ENCODE measurements around the gene PRKAG1. TPM values are rescaled to one million over a fixed set of nuclear protein-coding genes. Genes with fewer than 3 reads are reported as not detected.
A peak's percentile ranks its signal among the peaks of the same experiment; 100 is the strongest.

Gene PRKAG1
- total RNA-seq, 2 experiments from 2014 or later: 65.9 to 70.2 TPM

- H3K4me3 Mint-ChIP-seq: no peak overlapping the region
- no peak overlapping the region for H3K27ac Mint-ChIP-seq
- H3K4me1 Mint-ChIP-seq: no peaks in the 10 kb centered on the region
- H3K27me3 Mint-ChIP-seq: no peaks in the 10 kb centered on the region
- no peak for DNase-seq
- ChIA-PET CTCF (interaction anchor here (1.0 to 1.9 kb wide), 2 partner anchors 7 to 8 kb away, joined by 3 to 7 read pairs; no protein-coding TSS in a partner anchor), POLR2A (no interaction called here)
- no peaks in the 10 kb centered on the region for H3K9me3 Mint-ChIP-seq
- peaks cover 69% of the 10 kb centered on the region for H3K36me3 Mint-ChIP-seq (ENCODE audit: low read depth)
These were observed 17.5 kb upstream of the PRKAG1 start for GRCh38 chr12:49036029-49036428.

GRCh38 chr12:49034286-49034622, 15.7 kb upstream of the PRKAG1 start:
- POLR2A ChIA-PET: interaction anchor here (1.1 to 1.7 kb wide), 2 partner anchors 14 to 26 kb away, joined by 3 to 5 read pairs; no protein-coding TSS in a partner anchor
- no peak for DNase-seq
- no peak overlapping the region for H3K4me3 Mint-ChIP-seq
- H3K27me3 Mint-ChIP-seq: no peaks in the 10 kb centered on the region
- no peaks in the 10 kb centered on the region for H3K4me1 Mint-ChIP-seq
- peaks cover 60% of the 10 kb centered on the region for H3K36me3 Mint-ChIP-seq (ENCODE audit: low read depth)
- no peaks in the 10 kb centered on the region for H3K9me3 Mint-ChIP-seq
- H3K27ac Mint-ChIP-seq: no peak overlapping the region
- CTCF ChIA-PET: interaction anchor here (1.0 to 1.9 kb wide), 2 partner anchors 9 to 32 kb away, joined by 3 to 7 read pairs; no protein-coding TSS in a partner anchor

GRCh38 chr12:49033611-49034285, 15.2 kb upstream of the PRKAG1 start:
- DNase-seq: no peak
- no peaks in the 10 kb centered on the region for H3K4me1 Mint-ChIP-seq
- POLR2A ChIA-PET: interaction anchor here (0.9 to 1.7 kb wide), 3 partner anchors 14 to 26 kb away, joined by 3 to 5 read pairs (median 3); no protein-coding TSS in a partner anchor
- no peak overlapping the region for H3K27ac Mint-ChIP-seq
- H3K4me3 Mint-ChIP-seq: no peak overlapping the region
- peaks cover 58% of the 10 kb centered on the region for H3K36me3 Mint-ChIP-seq (ENCODE audit: low read depth)
- H3K9me3 Mint-ChIP-seq: no peaks in the 10 kb centered on the region
- no peaks in the 10 kb centered on the region for H3K27me3 Mint-ChIP-seq
- CTCF ChIA-PET: interaction anchor here (1.0 to 1.9 kb wide), 3 partner anchors 10 to 31 kb away, joined by 3 to 7 read pairs (median 6); no protein-coding TSS in a partner anchor

DNA sequence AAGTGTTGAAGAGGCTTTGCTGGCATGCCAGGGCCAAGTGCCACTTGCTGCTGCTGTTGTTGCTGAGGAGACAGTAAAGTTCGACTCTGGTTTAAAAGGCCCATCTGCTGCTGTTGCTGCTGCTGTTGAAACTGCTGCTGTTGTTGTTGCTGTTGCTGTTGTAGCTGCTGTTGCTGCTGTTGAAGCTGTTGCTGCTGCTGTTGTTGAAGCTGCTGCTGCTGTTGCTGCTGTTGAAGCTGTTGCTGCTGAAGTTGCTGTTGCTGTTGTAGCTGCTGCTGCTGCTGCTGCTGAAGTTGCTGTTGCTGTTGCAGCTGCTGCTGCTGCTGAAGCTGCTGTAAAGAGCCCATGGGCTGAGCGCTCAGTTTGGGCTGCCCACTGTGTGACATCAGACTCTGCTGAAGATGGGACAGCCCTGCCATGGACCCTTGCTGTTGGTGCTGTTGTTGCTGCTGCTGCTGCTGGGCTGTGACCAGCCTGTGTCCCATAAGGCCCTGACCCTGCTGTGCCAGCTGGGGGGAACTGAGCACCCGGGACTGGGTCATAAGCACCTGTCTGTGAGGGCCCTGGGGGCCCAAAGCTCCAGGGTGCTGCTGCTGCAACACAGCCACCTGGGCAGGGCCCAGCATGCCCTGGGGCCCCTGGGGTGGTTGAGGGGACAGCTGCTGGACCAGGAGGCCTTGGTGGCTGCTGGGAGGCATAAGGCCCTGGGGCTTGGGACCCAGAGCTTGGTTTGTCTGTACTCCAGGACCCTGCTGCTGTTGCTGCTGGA, 14.3 kb upstream of the PRKAG1 start:
- H3K9me3 Mint-ChIP-seq: no peaks in the 10 kb centered on the region
- H3K36me3 Mint-ChIP-seq (ENCODE audit: low read depth): peaks cover 59% of the 10 kb centered on the region
- DNase-seq: no peak
- CTCF ChIA-PET: interaction anchor here (1.8 kb wide), 1 partner anchor 11 kb away, joined by 6 read pairs; no protein-coding TSS in a partner anchor
- POLR2A ChIA-PET: interaction anchor here (0.9 to 1.7 kb wide), 2 partner anchors 13 to 15 kb away, joined by 3 to 5 read pairs; no protein-coding TSS in a partner anchor
- H3K27ac Mint-ChIP-seq: no peak overlapping the region
- no peaks in the 10 kb centered on the region for H3K4me1 Mint-ChIP-seq
- H3K4me3 Mint-ChIP-seq: no peak overlapping the region
- no peaks in the 10 kb centered on the region for H3K27me3 Mint-ChIP-seq

- H3K36me3 Mint-ChIP-seq (ENCODE audit: low read depth): peaks cover 63% of the 10 kb centered on the region
- no peak overlapping the region for H3K27ac Mint-ChIP-seq
- H3K4me1 Mint-ChIP-seq: no peaks in the 10 kb centered on the region
- H3K27me3 Mint-ChIP-seq: no peaks in the 10 kb centered on the region
- no peak overlapping the region for H3K4me3 Mint-ChIP-seq
- CTCF ChIA-PET: interaction anchor here (1.1 to 1.8 kb wide), 2 partner anchors 11 to 12 kb away, joined by 3 to 6 read pairs; no protein-coding TSS in a partner anchor
- no peak for DNase-seq
- H3K9me3 Mint-ChIP-seq: no peaks in the 10 kb centered on the region
- POLR2A ChIA-PET: interaction anchor here (1.7 to 2.1 kb wide), 2 partner anchors 12 kb away, joined by 5 to 10 read pairs; no protein-coding TSS in a partner anchor
These were observed 13.7 kb upstream of the PRKAG1 start for GRCh38 chr12:49032276-49032675.

GRCh38 chr12:49031573-49032161, 13.1 kb upstream of the PRKAG1 start:
- POLR2A ChIA-PET: interaction anchor here (2.1 kb wide), 1 partner anchor 12 kb away, joined by 10 read pairs; no protein-coding TSS in a partner anchor
- Mint-ChIP-seq H3K9me3 (no peaks in the 10 kb centered on the region), H3K4me1 (no peaks in the 10 kb centered on the region), H3K27me3 (no peaks in the 10 kb centered on the region), H3K27ac (no peak overlapping the region), H3K4me3 (no peak overlapping the region), H3K36me3 (ENCODE audit: low read depth) (peaks cover 61% of the 10 kb centered on the region)
- CTCF ChIA-PET: interaction anchor here (1.1 to 2.9 kb wide), 2 partner anchors 12 kb away, joined by 3 to 9 read pairs; no protein-coding TSS in a partner anchor
- no peak for DNase-seq

DNA sequence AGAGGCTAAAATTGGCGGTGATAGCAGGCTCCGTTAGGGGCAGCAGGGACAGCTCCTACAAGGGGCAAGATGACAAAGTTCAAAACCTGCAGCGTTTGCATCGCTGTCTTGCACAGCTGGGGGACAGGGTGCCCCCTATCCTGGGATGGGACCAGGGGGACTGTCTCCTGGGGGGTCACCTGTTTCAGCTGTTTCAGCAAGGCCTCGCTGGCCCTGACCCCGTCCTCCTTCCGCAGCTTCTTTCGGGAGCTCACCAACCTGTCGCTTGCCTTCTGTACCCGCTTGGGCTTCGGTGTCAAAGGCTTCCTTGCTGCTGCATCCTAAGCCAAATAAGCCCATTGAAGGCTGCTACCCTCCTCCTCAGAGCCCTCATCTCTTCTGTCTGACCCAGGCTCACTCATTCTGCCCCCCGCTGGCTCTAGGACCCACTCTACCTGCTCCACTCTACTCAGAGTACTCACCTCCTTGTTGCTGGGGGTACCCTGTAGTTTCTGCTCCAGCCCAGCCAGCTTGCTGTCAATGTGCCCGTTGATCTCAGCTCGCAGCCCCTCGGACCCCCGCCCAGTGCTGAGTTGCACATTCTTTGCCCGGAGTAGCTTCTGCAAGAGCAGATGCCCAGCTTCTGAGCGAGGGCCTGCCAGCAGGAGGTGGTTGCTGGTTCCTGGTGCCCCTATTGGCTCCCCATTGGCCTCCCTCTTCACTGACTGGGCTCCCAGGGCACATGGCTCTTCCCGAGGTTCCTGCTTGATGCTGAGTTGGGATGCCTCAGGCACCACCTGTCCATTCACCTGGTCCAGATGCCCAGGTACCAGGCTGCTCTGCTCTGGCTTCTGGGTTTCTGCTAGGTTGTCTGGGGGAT, 12.4 kb upstream of the PRKAG1 start:
- peaks cover 63% of the 10 kb centered on the region for H3K36me3 Mint-ChIP-seq (ENCODE audit: low read depth)
- no peak for DNase-seq
- POLR2A ChIA-PET: interaction anchor here (1.2 to 2.1 kb wide), 2 partner anchors 9 to 11 kb away, joined by 5 to 10 read pairs; no protein-coding TSS in a partner anchor
- no peaks in the 10 kb centered on the region for H3K27me3 Mint-ChIP-seq
- H3K4me1 Mint-ChIP-seq: no peaks in the 10 kb centered on the region
- no peaks in the 10 kb centered on the region for H3K9me3 Mint-ChIP-seq
- H3K27ac Mint-ChIP-seq: no peak overlapping the region
- CTCF ChIA-PET: interaction anchor here (0.6 to 2.9 kb wide), 5 partner anchors 11 to 129 kb away, joined by 3 to 9 read pairs (median 4); a partner anchor contains a TSS
- no peak overlapping the region for H3K4me3 Mint-ChIP-seq

GRCh38 chr12:49030119-49030518, 11.5 kb upstream of the PRKAG1 start:
- Mint-ChIP-seq H3K4me3 (no peak overlapping the region), H3K27me3 (no peaks in the 10 kb centered on the region), H3K36me3 (ENCODE audit: low read depth) (peaks cover 60% of the 10 kb centered on the region), H3K4me1 (no peaks in the 10 kb centered on the region), H3K27ac (no peak overlapping the region), H3K9me3 (no peaks in the 10 kb centered on the region)
- CTCF ChIA-PET: interaction anchor here (0.9 to 2.9 kb wide), 5 partner anchors 10 to 126 kb away, joined by 3 to 9 read pairs (median 6); a partner anchor contains a TSS
- no peak for DNase-seq
- POLR2A ChIA-PET: interaction anchor here (1.2 to 2.1 kb wide), 2 partner anchors 10 kb away, joined by 5 to 10 read pairs; no protein-coding TSS in a partner anchor

DNA sequence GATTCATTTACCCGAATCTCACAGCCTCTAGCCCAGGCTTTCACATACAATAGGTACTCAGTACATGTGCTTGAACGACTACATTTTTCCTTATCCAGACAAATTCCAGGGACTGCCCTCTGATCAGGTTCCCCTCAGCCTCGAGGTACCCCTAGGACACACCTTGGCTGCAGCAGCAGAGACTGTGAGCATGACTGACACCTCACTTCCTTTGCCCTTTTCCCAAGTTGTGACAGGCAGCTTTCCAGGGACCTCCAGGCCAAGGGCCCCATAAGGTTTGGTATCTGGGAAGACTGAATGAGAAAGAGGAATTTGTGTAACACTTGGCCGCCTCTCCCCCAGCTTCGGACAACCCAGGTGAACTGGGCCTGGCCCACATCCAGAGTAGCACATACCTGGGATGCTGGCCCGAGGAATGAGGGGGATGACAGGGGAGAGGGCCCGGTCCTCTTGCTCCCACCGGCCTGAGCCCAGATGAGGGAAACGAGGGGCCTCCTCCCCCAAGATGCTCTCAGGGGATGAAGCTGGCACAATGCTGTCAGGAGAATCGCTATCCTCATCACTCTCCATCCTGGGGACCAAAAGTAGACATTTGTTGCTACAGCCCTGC, 10.2 kb upstream of the PRKAG1 start:
- Mint-ChIP-seq H3K9me3 (no peaks in the 10 kb centered on the region), H3K27ac (peak overlapping the region; percentile 4), H3K4me3 (no peak overlapping the region), H3K36me3 (ENCODE audit: low read depth) (peaks cover 60% of the 10 kb centered on the region), H3K27me3 (no peaks in the 10 kb centered on the region), H3K4me1 (no peaks in the 10 kb centered on the region)
- CTCF ChIA-PET: interaction anchor here (0.6 to 1.9 kb wide), 3 partner anchors 9 to 230 kb away, joined by 3 to 8 read pairs (median 6); no protein-coding TSS in a partner anchor
- POLR2A ChIA-PET: interaction anchor here (0.8 to 0.9 kb wide), 2 partner anchors 31 to 101 kb away, joined by 3 read pairs; no protein-coding TSS in a partner anchor
- no peak for DNase-seq

DNA sequence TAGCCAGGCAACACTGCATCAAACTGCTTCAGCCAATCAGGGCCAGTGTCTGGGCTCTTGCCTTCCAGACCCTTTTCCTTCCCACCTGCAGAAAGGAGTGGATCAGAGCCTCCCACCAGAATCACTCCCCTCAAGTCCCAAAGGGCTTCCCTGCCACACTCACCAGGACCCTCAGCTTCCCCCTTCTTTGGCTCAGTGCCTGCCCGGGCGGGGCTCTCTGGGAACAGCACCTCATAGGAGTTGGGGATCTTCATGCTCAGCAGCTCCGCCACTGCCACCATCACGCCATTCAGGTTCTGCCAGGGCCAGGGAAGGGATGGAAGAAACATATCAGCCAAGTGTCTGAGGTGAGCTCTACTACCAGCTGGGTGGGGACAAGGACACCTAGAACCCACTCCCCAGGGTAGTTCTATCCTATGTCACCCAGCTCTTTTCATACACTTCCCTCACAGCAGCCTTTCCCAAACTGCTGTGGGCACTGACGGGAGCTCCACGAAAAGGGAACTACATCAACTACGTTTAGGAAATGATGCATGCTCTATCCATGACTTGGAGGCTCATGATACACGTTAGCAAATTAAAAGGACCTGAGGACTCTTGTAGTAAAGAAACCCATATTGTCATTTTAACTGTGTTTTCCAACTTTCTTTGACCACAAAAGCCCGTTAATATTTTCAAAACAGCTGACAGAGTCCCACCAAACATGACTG, 9.4 kb upstream of the PRKAG1 start:
- ChIA-PET CTCF (interaction anchor here (0.6 to 0.8 kb wide), 2 partner anchors 8 to 15 kb away, joined by 3 read pairs; no protein-coding TSS in a partner anchor), POLR2A (interaction anchor here (0.9 kb wide), 1 partner anchor 31 kb away, joined by 3 read pairs; no protein-coding TSS in a partner anchor)
- Mint-ChIP-seq H3K4me3 (no peak overlapping the region), H3K9me3 (no peaks in the 10 kb centered on the region), H3K27ac (peak overlapping the region; percentile 52), H3K36me3 (ENCODE audit: low read depth) (peaks cover 59% of the 10 kb centered on the region), H3K27me3 (no peaks in the 10 kb centered on the region), H3K4me1 (no peaks in the 10 kb centered on the region)
- no peak for DNase-seq
